ENCODE results near the gene GPR68.

GPR68 gene

GRCh38 chr14:91290986-91291385, 46.5 kb upstream of the GPR68 start:
- Histone ChIP-seq H3K9me3 (ENCODE audit: control insufficient read depth, insufficient read depth, low read depth, low read length) (no peaks in the 10 kb centered on the region), H3K27ac (ENCODE audit: extremely low read depth, low read depth, low read length) (no peak overlapping the region), H3K36me3 (ENCODE audit: control insufficient read depth in 2 of 2, insufficient read depth in 1 of 2, low read length in 2 of 2) (peaks cover 0 to 62% of the 10 kb centered on the region in 2 experiments; a peak in 1 of 3 replicates), H3K4me3 (ENCODE audit: low read depth, low read length) (no peak overlapping the region), H3K4me1 (ENCODE audit: control insufficient read depth, insufficient read depth, low read length) (no peaks in the 10 kb centered on the region)
- CTCF ChIA-PET, result interaction anchor here (0.6 to 1.5 kb wide), 2 partner anchors 114 to 388 kb away, joined by 3 to 5 read pairs; no protein-coding TSS in a partner anchor
- TF ChIP-seq ZNF10 (tag by site-specific recombination; IDR thresholded peaks at IDR 0.05), result no peak
- POLR2A ChIA-PET, result no interaction called here

DNA sequence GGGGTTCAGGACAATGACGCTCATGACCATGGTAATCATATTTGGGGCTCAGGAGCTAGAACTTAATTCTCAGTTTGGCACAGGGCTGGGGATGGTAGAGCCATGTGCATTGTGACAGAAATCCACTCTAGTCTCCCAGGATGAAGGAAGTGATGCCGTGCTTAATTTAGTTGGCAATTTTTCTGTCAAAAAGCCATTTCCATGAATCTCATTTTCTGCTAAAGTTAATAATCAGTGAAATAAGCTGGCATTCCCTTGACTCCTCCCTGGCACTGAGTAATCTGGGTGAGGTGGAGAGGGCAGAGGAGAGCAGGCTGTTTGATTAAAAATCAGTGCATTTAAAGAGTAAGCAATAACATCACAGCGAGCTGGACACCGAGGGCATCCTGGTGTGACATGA, 45.0 kb upstream of the GPR68 start:
- ChIA-PET POLR2A (no interaction called here), CTCF (interaction anchor here (0.5 to 1.2 kb wide), 4 partner anchors 112 to 1401 kb away, joined by 3 to 7 read pairs (median 6); no protein-coding TSS in a partner anchor)
- Histone ChIP-seq H3K4me3 (ENCODE audit: low read depth, low read length) (no peak overlapping the region), H3K27ac (ENCODE audit: extremely low read depth, low read depth, low read length) (no peak overlapping the region), H3K36me3 (ENCODE audit: control insufficient read depth in 2 of 2, insufficient read depth in 1 of 2, low read length in 2 of 2) (peaks cover 0 to 59% of the 10 kb centered on the region in 2 experiments; a peak in 1 of 3 replicates), H3K4me1 (ENCODE audit: control insufficient read depth, insufficient read depth, low read length) (peaks cover 11% of the 10 kb centered on the region), H3K9me3 (ENCODE audit: control insufficient read depth, insufficient read depth, low read depth, low read length) (no peaks in the 10 kb centered on the region)
- TF ChIP-seq, protein P1, sequence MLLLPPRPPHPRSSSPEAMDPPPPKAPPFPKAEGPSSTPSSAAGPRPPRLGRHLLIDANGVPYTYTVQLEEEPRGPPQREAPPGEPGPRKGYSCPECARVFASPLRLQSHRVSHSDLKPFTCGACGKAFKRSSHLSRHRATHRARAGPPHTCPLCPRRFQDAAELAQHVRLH (tag by site-specific recombination; IDR thresholded peaks at IDR 0.05), result no peak
- TF ChIP-seq WT1 (tag by site-specific recombination; IDR thresholded peaks at IDR 0.05) (no peak), MYNN (tag by site-specific recombination; IDR thresholded peaks at IDR 0.05; ENCODE audit: borderline replicate concordance) (no peak), ZNF561 (tag by site-specific recombination; IDR thresholded peaks at IDR 0.05; ENCODE audit: borderline replicate concordance) (no peak), ZNF792 (tag by site-specific recombination; IDR thresholded peaks at IDR 0.05) (no peak), ZNF292 (tag by site-specific recombination; IDR thresholded peaks at IDR 0.05; ENCODE audit: borderline replicate concordance, low read depth) (no peak), GLI2 (tag by site-specific recombination; IDR thresholded peaks at IDR 0.05; ENCODE audit: borderline replicate concordance, low read depth) (no peak), ZNF394 (tag by site-specific recombination; IDR thresholded peaks at IDR 0.05; ENCODE audit: borderline replicate concordance) (no peak), SCRT2 (tag by site-specific recombination; IDR thresholded peaks at IDR 0.05) (no peak), ZNF433 (tag by site-specific recombination; IDR thresholded peaks at IDR 0.05; ENCODE audit: low read depth) (no peak), ZNF658 (tag by site-specific recombination; IDR thresholded peaks at IDR 0.05) (no peak), KLF10 (tag by site-specific recombination; IDR thresholded peaks at IDR 0.05) (no peak), ZNF157 (tag by site-specific recombination; IDR thresholded peaks at IDR 0.05) (no peak), ZNF654 (tag by site-specific recombination; IDR thresholded peaks at IDR 0.05; ENCODE audit: low read depth) (no peak), ZNF677 (tag by site-specific recombination; IDR thresholded peaks at IDR 0.05) (no peak)
- TF ChIP-seq, protein P2, sequence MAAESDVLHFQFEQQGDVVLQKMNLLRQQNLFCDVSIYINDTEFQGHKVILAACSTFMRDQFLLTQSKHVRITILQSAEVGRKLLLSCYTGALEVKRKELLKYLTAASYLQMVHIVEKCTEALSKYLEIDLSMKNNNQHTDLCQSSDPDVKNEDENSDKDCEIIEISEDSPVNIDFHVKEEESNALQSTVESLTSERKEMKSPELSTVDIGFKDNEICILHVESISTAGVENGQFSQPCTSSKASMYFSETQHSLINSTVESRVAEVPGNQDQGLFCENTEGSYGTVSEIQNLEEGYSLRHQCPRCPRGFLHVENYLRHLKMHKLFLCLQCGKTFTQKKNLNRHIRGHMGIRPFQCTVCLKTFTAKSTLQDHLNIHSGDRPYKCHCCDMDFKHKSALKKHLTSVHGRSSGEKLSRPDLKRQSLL (tag by site-specific recombination; IDR thresholded peaks at IDR 0.05), result no peak

- H3K4me1 ChIP-seq (ENCODE audit: control insufficient read depth, insufficient read depth, low read length), result peaks cover 17% of the 10 kb centered on the region
- H3K36me3 ChIP-seq (ENCODE audit: control insufficient read depth in 2 of 2, insufficient read depth in 1 of 2, low read length in 2 of 2), result peaks cover 0 to 53% of the 10 kb centered on the region in 2 experiments; a peak in 1 of 3 replicates
- POLR2A ChIA-PET, result no interaction called here
- H3K4me3 ChIP-seq (ENCODE audit: low read depth, low read length), result no peak overlapping the region
- CTCF ChIA-PET, result interaction anchor here (2.4 to 6.3 kb wide), 3 partner anchors 9 to 386 kb away, joined by 9 to 156 read pairs (median 10); no protein-coding TSS in a partner anchor
- H3K9me3 ChIP-seq (ENCODE audit: control insufficient read depth, insufficient read depth, low read depth, low read length), result no peaks in the 10 kb centered on the region
- TF ChIP-seq ZNF664 (tag by site-specific recombination; IDR thresholded peaks at IDR 0.05) (no peak), ZNF175 (tag by site-specific recombination; IDR thresholded peaks at IDR 0.05) (no peak), ZNF777 (tag by site-specific recombination; IDR thresholded peaks at IDR 0.05; ENCODE audit: borderline replicate concordance) (no peak), ZNF658 (tag by site-specific recombination; IDR thresholded peaks at IDR 0.05) (no peak), MEIS1 (CRISPR knock-in tag; IDR thresholded peaks at IDR 0.05; ENCODE audit: borderline replicate concordance) (no peak), ZNF157 (tag by site-specific recombination; IDR thresholded peaks at IDR 0.05) (no peak), INSM2 (tag by site-specific recombination; IDR thresholded peaks at IDR 0.05) (no peak), ZNF560 (tag by site-specific recombination; IDR thresholded peaks at IDR 0.05; ENCODE audit: borderline replicate concordance) (no peak), ZNF341 (tag by site-specific recombination; IDR thresholded peaks at IDR 0.05; ENCODE audit: low read depth) (no peak), ZNF621 (tag by site-specific recombination; IDR thresholded peaks at IDR 0.05) (no peak)
- no peak overlapping the region for H3K27ac ChIP-seq (ENCODE audit: extremely low read depth, low read depth, low read length)
These were observed 44.4 kb upstream of the GPR68 start for GRCh38 chr14:91288876-91289275.
